Neural cell (in vitro differentiated cells): ENCODE data around the gene MALRD1. TPM values are rescaled to one million over a fixed set of nuclear protein-coding genes. Genes with fewer than 3 reads are reported as not detected.

Experiments
- H2AFZ ChIP-seq: fragments of 200-600, 300-800 bp; sonication (generic), shearing (Covaris generic); 2 replicates; pipeline ENCODE4 v1.6.0; 2014; ENCODE audit warnings: low read depth, mild to moderate bottlenecking, antibody characterized with exemption, low read length, moderate library complexity
- H3F3A ChIP-seq: fragments of 200-600 bp; shearing (Covaris generic); 2 replicates; pipeline ENCODE4 v1.6.1; 2016; ENCODE audit warnings: mild to moderate bottlenecking, moderate library complexity, mixed read lengths, antibody characterized with exemption, low read length; ENCODE audit not compliant: insufficient read depth, poor library complexity, severe bottlenecking
- H3K27ac ChIP-seq: fragments of 200-600, 300-800 bp; sonication (generic), shearing (Covaris generic); 2 replicates; pipeline ENCODE4 v1.5.1; 2014; ENCODE audit warnings: mild to moderate bottlenecking, low read length, moderate library complexity
- H3K27me3 ChIP-seq: fragments of 300-800, 200-600 bp; sonication (generic), shearing (Covaris generic); 2 replicates; pipeline ENCODE4 v1.6.0; 2014; ENCODE audit warnings: mild to moderate bottlenecking, low read depth, low read length, moderate library complexity; ENCODE audit not compliant: insufficient read depth
- H3K36me3 ChIP-seq: fragments of 300-800, 200-600 bp; sonication (generic), shearing (Covaris generic); 2 replicates; pipeline ENCODE4 v1.5.1; 2014; ENCODE audit warnings: mild to moderate bottlenecking, antibody characterized with exemption, low read length, moderate library complexity; ENCODE audit not compliant: insufficient read depth
- H3K4me2 ChIP-seq: fragments of 300-800, 200-600 bp; sonication (generic), shearing (Covaris generic); 2 replicates; pipeline ENCODE4 v1.6.0; 2014; ENCODE audit warnings: mild to moderate bottlenecking, low read length
- H3K4me3 ChIP-seq: fragments of 300-800, 200-600 bp; sonication (generic), shearing (Covaris generic); 2 replicates; pipeline ENCODE4 v1.5.1; 2014; ENCODE audit warnings: mild to moderate bottlenecking, low read length, moderate library complexity
- H3K79me2 ChIP-seq: fragments of 200-600 bp; shearing (Covaris generic); replicated peaks from 2 replicates; pipeline ENCODE4 v1.6.0; 2014; ENCODE audit warnings: mild to moderate bottlenecking, low read length, moderate library complexity; ENCODE audit not compliant: insufficient read depth
- H3K9ac ChIP-seq: fragments of 300-800, 200-600 bp; sonication (generic), shearing (Covaris generic); 2 replicates; pipeline ENCODE4 v1.6.1; 2016; ENCODE audit warnings: mild to moderate bottlenecking, low read length, mixed read lengths
- H3K9me2 ChIP-seq: fragments of 200-600 bp; shearing (Covaris generic); 2 replicates; pipeline ENCODE4 v1.6.1; 2016; ENCODE audit warnings: mild to moderate bottlenecking, low read length, mixed read lengths; ENCODE audit not compliant: insufficient read depth
- H3K9me3 ChIP-seq: fragments of 200-600, 300-800 bp; sonication (generic), shearing (Covaris generic); 2 replicates; pipeline ENCODE4 v1.6.1; 2016; ENCODE audit warnings: mild to moderate bottlenecking, mixed run types, low read length, moderate library complexity, mixed read lengths
- H4K20me1 ChIP-seq: fragments of 200-600 bp; shearing (Covaris generic); 2 replicates; pipeline ENCODE4 v1.6.1; 2016; ENCODE audit warnings: mild to moderate bottlenecking, mixed run types; ENCODE audit not compliant: insufficient read depth
- EP300 ChIP-seq: fragments of 450-650 bp; conservative IDR thresholded peaks from 2 replicates; pipeline ENCODE4 v1.6.1; 2014; ENCODE audit warnings: antibody characterized with exemption, mild to moderate bottlenecking, moderate library complexity; ENCODE audit not compliant: poor library complexity, severe bottlenecking
- EZH2 ChIP-seq: fragments of 200-600, 300-800 bp; shearing (Covaris generic), sonication (generic); IDR thresholded peaks from 2 replicates; pipeline ENCODE4 v1.6.1; 2014; ENCODE audit warnings: antibody characterized with exemption, low read length, borderline replicate concordance, mild to moderate bottlenecking; ENCODE audit not compliant: insufficient read depth, poor library complexity, severe bottlenecking
- MXI1 ChIP-seq: fragments of 450-650 bp; conservative IDR thresholded peaks from 2 replicates; pipeline ENCODE4 v1.6.1; 2014; ENCODE audit warnings: antibody characterized with exemption, mild to moderate bottlenecking; ENCODE audit not compliant: poor library complexity, severe bottlenecking
- POLR2AphosphoS5 ChIP-seq: IDR thresholded peaks from 2 replicates; pipeline ENCODE4 v1.6.1; 2012
- RAD21 ChIP-seq: fragments of 450-650 bp; conservative IDR thresholded peaks from 2 replicates; pipeline ENCODE4 v1.6.1; 2014; ENCODE audit warnings: antibody characterized with exemption, mild to moderate bottlenecking, moderate library complexity
- REST ChIP-seq: IDR thresholded peaks from 2 replicates; pipeline ENCODE4 v1.6.1; 2012; ENCODE audit warnings: borderline replicate concordance
- SMC3 ChIP-seq: fragments of 450-650 bp; conservative IDR thresholded peaks from 2 replicates; pipeline ENCODE4 v1.6.1; 2014; ENCODE audit warnings: antibody characterized with exemption, mild to moderate bottlenecking, moderate library complexity; ENCODE audit not compliant: poor library complexity
- TAF1 ChIP-seq: IDR thresholded peaks from 2 replicates; pipeline ENCODE4 v1.6.1; 2012; ENCODE audit warnings: low read depth
- polyA plus RNA-seq: library from polyadenylated mRNA; depleted of rRNA; stranded (reverse); fragments of >200 nt; gene quantifications from 2 replicates; pipeline ENCODE4 v1.2.3, GENCODE V29; 2014
- TF ChIP-seq, protein P1 (sequence below): fragments of 450-650 bp; IDR thresholded peaks from 2 replicates; pipeline ENCODE4 v1.5.1; 2014; ENCODE audit warnings: antibody characterized with exemption, mild to moderate bottlenecking, moderate library complexity; ENCODE audit not compliant: poor library complexity, severe bottlenecking

MALRD1 gene
- polyA plus RNA-seq, 1 donor from 2014 or later: 0.21 TPM

DNA sequence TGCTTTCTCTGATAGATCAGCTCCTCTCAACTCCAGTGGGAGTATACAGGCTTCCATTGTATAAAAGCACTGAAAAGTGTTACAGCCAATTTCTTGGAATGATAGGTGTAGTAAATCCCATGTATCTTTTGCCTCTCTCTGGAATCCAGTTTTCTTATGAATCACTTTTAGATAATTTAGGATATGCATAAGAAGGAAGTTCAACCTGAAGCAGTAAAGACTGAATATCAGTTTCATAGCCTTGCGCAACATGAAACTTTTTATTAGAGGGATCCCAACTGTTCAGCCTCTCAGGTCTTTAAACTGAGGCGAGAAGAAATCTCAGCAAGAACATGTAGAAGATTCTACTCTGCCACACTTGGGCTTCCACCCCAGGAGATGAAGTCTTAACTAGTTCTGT is 280.0 kb downstream of the MALRD1 start:
- Histone ChIP-seq H3F3A (no peaks in the 10 kb centered on the region), H4K20me1 (no peaks in the 10 kb centered on the region), H3K27me3 (no peaks in the 10 kb centered on the region), H3K36me3 (no peaks in the 10 kb centered on the region), H3K9me3 (no peaks in the 10 kb centered on the region), H3K9ac (no peak overlapping the region), H3K9me2 (no peaks in the 10 kb centered on the region), H2AFZ (no peak overlapping the region), H3K4me2 (no peak overlapping the region), H3K79me2 (no peaks in the 10 kb centered on the region), H3K4me3 (no peak overlapping the region), H3K27ac (no peak overlapping the region)
- no peak for TF ChIP-seq REST
- TF ChIP-seq, protein P1, sequence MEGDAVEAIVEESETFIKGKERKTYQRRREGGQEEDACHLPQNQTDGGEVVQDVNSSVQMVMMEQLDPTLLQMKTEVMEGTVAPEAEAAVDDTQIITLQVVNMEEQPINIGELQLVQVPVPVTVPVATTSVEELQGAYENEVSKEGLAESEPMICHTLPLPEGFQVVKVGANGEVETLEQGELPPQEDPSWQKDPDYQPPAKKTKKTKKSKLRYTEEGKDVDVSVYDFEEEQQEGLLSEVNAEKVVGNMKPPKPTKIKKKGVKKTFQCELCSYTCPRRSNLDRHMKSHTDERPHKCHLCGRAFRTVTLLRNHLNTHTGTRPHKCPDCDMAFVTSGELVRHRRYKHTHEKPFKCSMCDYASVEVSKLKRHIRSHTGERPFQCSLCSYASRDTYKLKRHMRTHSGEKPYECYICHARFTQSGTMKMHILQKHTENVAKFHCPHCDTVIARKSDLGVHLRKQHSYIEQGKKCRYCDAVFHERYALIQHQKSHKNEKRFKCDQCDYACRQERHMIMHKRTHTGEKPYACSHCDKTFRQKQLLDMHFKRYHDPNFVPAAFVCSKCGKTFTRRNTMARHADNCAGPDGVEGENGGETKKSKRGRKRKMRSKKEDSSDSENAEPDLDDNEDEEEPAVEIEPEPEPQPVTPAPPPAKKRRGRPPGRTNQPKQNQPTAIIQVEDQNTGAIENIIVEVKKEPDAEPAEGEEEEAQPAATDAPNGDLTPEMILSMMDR: no peak
- TF ChIP-seq SMC3: no peak
- TF ChIP-seq MXI1: no peak
- TF ChIP-seq EZH2: no peak
- no peak for TF ChIP-seq TAF1
- no peak for TF ChIP-seq EP300
- TF ChIP-seq RAD21: no peak
- TF ChIP-seq POLR2AphosphoS5: no peak

DNA sequence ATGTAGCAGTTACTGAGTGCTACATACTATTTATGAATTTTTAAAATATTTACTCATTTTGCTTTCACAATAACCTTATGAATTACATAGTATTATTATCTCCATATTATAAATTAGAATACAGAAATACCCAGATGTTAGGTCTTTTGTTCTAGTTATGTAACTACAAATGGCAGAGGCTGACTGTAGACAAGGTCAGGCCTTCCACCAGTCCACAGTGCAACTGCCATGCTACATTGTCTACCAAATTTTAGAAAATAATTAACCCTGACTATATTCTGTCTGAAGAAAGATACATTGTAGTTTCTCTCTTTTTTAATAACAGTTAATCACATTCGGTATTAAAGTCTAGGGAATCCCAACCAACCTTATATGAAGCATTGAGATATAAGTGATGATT is 280.9 kb downstream of the MALRD1 start:
- Histone ChIP-seq H3K79me2 (no peaks in the 10 kb centered on the region), H3K27me3 (no peaks in the 10 kb centered on the region), H3K36me3 (no peaks in the 10 kb centered on the region), H3K9me2 (no peaks in the 10 kb centered on the region), H3K9ac (no peak overlapping the region), H3K27ac (no peak overlapping the region), H3F3A (no peaks in the 10 kb centered on the region), H3K4me3 (no peak overlapping the region), H2AFZ (no peak overlapping the region), H4K20me1 (no peaks in the 10 kb centered on the region), H3K9me3 (no peaks in the 10 kb centered on the region), H3K4me2 (no peak overlapping the region)
- no peak for TF ChIP-seq EP300
- TF ChIP-seq MXI1: no peak
- TF ChIP-seq REST: no peak
- TF ChIP-seq RAD21: no peak
- TF ChIP-seq, protein P1: no peak
- no peak for TF ChIP-seq POLR2AphosphoS5
- TF ChIP-seq SMC3: no peak
- no peak for TF ChIP-seq TAF1
- no peak for TF ChIP-seq EZH2
